Measurements from ENCODE around the gene SLC6A8. TPM values are rescaled to one million over a fixed set of nuclear protein-coding genes. Genes with fewer than 3 reads are reported as not detected.
A peak's percentile ranks its signal among the peaks of the same experiment; 100 is the strongest.
"Not testable (repeated sequence)": the region's sequence is repeated elsewhere in the genome, so short reads cannot be mapped to it uniquely, and the experiment has no call there.

SLC6A8 gene
- total RNA-seq, 1 donor from 2014 or later = 8.0 TPM

GRCh38 chrX:153674219-153674851 is 13.4 kb upstream of the SLC6A8 start:
- H3K9me3 ChIP-seq = no peaks in the 10 kb centered on the region
- intact Hi-C loops (cut with DNase I) = no loop called here
- H3K4me3 ChIP-seq = no peak overlapping the region
- no peaks in the 10 kb centered on the region for H3K36me3 ChIP-seq
- TF ChIP-seq CTCF (IDR thresholded peaks at IDR 0.05) = no peak
- no peak for ATAC-seq
- DNase-seq = no peak
- H3K27ac ChIP-seq = no peak overlapping the region
- H3K27me3 ChIP-seq = peaks cover 4% of the 10 kb centered on the region
- H3K4me1 ChIP-seq = no peaks in the 10 kb centered on the region

GRCh38 chrX:153681175-153681574 is 6.6 kb upstream of the SLC6A8 start:
- no peaks in the 10 kb centered on the region for H3K36me3 ChIP-seq
- no peaks in the 10 kb centered on the region for H3K27me3 ChIP-seq
- intact Hi-C loops (cut with DNase I) = no loop called here
- no peak overlapping the region for H3K27ac ChIP-seq
- no peaks in the 10 kb centered on the region for H3K9me3 ChIP-seq
- TF ChIP-seq CTCF (IDR thresholded peaks at IDR 0.05) = no peak
- no peak for DNase-seq
- ATAC-seq = no peak
- H3K4me1 ChIP-seq = no peaks in the 10 kb centered on the region
- H3K4me3 ChIP-seq = no peak overlapping the region

GRCh38 chrX:153683486-153683885 is 4.2 kb upstream of the SLC6A8 start:
- H3K4me1 ChIP-seq; H3K27ac ChIP-seq; ATAC-seq; H3K27me3 ChIP-seq; H3K36me3 ChIP-seq; intact Hi-C loops (cut with DNase I); H3K9me3 ChIP-seq; H3K4me3 ChIP-seq: not testable (repeated sequence)
- DNase-seq = peak; percentile 11

- intact Hi-C loops (cut with DNase I) = no loop called here
- no peak for TF ChIP-seq CTCF (IDR thresholded peaks at IDR 0.05)
- H3K4me1 ChIP-seq = no peaks in the 10 kb centered on the region
- ATAC-seq (no peak), DNase-seq (peak; percentile 13)
- H3K27ac ChIP-seq = no peak overlapping the region
- no peaks in the 10 kb centered on the region for H3K9me3 ChIP-seq
- H3K27me3 ChIP-seq = no peaks in the 10 kb centered on the region
- H3K4me3 ChIP-seq = no peak overlapping the region
- no peaks in the 10 kb centered on the region for H3K36me3 ChIP-seq
These were observed 3.1 kb upstream of the SLC6A8 start for GRCh38 chrX:153684467-153685155.

GRCh38 chrX:153685156-153685536 is 2.6 kb upstream of the SLC6A8 start:
- DNase-seq (peak; percentile 37), ATAC-seq (no peak)
- H3K27ac ChIP-seq = no peak overlapping the region
- H3K27me3 ChIP-seq = no peaks in the 10 kb centered on the region
- intact Hi-C loops (cut with DNase I) = no loop called here
- TF ChIP-seq CTCF (IDR thresholded peaks at IDR 0.05) = no peak
- no peaks in the 10 kb centered on the region for H3K36me3 ChIP-seq
- H3K9me3 ChIP-seq = no peaks in the 10 kb centered on the region
- H3K4me3 ChIP-seq = no peak overlapping the region
- no peaks in the 10 kb centered on the region for H3K4me1 ChIP-seq

- ATAC-seq (no peak), DNase-seq (peak; percentile 37)
- no peak for TF ChIP-seq CTCF (IDR thresholded peaks at IDR 0.05)
- intact Hi-C loops (cut with DNase I) = no loop called here
- no peaks in the 10 kb centered on the region for H3K9me3 ChIP-seq
- no peak overlapping the region for H3K27ac ChIP-seq
- H3K36me3 ChIP-seq = no peaks in the 10 kb centered on the region
- no peaks in the 10 kb centered on the region for H3K27me3 ChIP-seq
- H3K4me1 ChIP-seq = no peaks in the 10 kb centered on the region
- no peak overlapping the region for H3K4me3 ChIP-seq
These were observed 1.7 kb upstream of the SLC6A8 start for GRCh38 chrX:153685751-153686696.
